ENCODE results near the gene COL3A1. TPM values are rescaled to one million over a fixed set of nuclear protein-coding genes. Genes with fewer than 3 reads are reported as not detected.

COL3A1 gene
- total RNA-seq, 2 donors from 2014 or later = 119 to 260 TPM

- no peak overlapping the region for H3K4me3 ChIP-seq
- no peak for TF ChIP-seq CTCF (IDR thresholded peaks at IDR 0.05)
- no peak overlapping the region for H3K9ac ChIP-seq (ENCODE audit: low read depth in 2 of 2, low read length in 2 of 2)
- H3K27ac ChIP-seq = no peak overlapping the region
- no peaks in the 10 kb centered on the region for H3K9me3 ChIP-seq
- H3K27me3 ChIP-seq = no peaks in the 10 kb centered on the region
- no peaks in the 10 kb centered on the region for H3K4me1 ChIP-seq
- intact Hi-C loops (cut with DNase I) = no loop called here
- no peak for DNase-seq
- H3K36me3 ChIP-seq = no peaks in the 10 kb centered on the region
These were observed 83.1 kb downstream of the COL3A1 start for GRCh38 chr2:189057316-189057715.

- no peak for DNase-seq
- Histone ChIP-seq H3K27me3 (no peaks in the 10 kb centered on the region), H3K9me3 (no peaks in the 10 kb centered on the region), H3K36me3 (no peaks in the 10 kb centered on the region), H3K27ac (no peak overlapping the region), H3K9ac (ENCODE audit: low read depth in 2 of 2, low read length in 2 of 2) (no peak overlapping the region), H3K4me3 (no peak overlapping the region), H3K4me1 (no peaks in the 10 kb centered on the region)
- intact Hi-C loops (cut with DNase I) = no loop called here
- TF ChIP-seq CTCF (IDR thresholded peaks at IDR 0.05) = no peak
These were observed 86.0 kb downstream of the COL3A1 start for GRCh38 chr2:189060096-189060642.

Small RNA genes lying within 50 kb of the gene (microRNA-seq; reads per million reads assigned to microRNA genes)
- gene MIR1245A = not detected
- not detected for gene MIR1245B
- gene MIR3606 = not detected

Other genes starting within 250 kb of the COL3A1 start
- 10 to 100 TPM; 10.4 to 24.6 TPM for gene COL5A2, start 205.4 kb downstream of the COL3A1 start, total RNA-seq

Data from colonic mucosa (tissue), 4 donors.